Choroid plexus epithelial cell (primary cell): ENCODE data around the gene ITM2C.

Source experiments
- DNase-seq: peaks from one replicate; pipeline ENCODE4 v3.0.0-alpha.2; 2010; ENCODE audit warnings: low read depth
- H3K4me3 ChIP-seq: 2 replicates; pipeline ENCODE4 v1.5.1; 2011; ENCODE audit warnings: low read depth, mild to moderate bottlenecking, control low read depth, low read length, moderate library complexity
- TF ChIP-seq, protein P1 (sequence below): conservative IDR thresholded peaks from 2 replicates; pipeline ENCODE4 v1.5.1; 2011; ENCODE audit warnings: low read depth, mild to moderate bottlenecking, control low read depth, inconsistent platforms, low read length, moderate library complexity

Gene ITM2C

GRCh38 chr2:230912724-230913123 is 48.0 kb downstream of the ITM2C start:
- no peak for DNase-seq
- H3K4me3 ChIP-seq: no peak overlapping the region
- TF ChIP-seq, protein P1, sequence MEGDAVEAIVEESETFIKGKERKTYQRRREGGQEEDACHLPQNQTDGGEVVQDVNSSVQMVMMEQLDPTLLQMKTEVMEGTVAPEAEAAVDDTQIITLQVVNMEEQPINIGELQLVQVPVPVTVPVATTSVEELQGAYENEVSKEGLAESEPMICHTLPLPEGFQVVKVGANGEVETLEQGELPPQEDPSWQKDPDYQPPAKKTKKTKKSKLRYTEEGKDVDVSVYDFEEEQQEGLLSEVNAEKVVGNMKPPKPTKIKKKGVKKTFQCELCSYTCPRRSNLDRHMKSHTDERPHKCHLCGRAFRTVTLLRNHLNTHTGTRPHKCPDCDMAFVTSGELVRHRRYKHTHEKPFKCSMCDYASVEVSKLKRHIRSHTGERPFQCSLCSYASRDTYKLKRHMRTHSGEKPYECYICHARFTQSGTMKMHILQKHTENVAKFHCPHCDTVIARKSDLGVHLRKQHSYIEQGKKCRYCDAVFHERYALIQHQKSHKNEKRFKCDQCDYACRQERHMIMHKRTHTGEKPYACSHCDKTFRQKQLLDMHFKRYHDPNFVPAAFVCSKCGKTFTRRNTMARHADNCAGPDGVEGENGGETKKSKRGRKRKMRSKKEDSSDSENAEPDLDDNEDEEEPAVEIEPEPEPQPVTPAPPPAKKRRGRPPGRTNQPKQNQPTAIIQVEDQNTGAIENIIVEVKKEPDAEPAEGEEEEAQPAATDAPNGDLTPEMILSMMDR: no peak

- H3K4me3 ChIP-seq: no peak overlapping the region
- peak; percentile 48 for DNase-seq
- TF ChIP-seq, protein P1: peak; percentile 53
Observed at GRCh38 chr2:230913406-230914143, 48.8 kb downstream of the ITM2C start.

GRCh38 chr2:230914886-230915285 is 50.1 kb downstream of the ITM2C start:
- H3K4me3 ChIP-seq: no peak overlapping the region
- no peak for DNase-seq
- TF ChIP-seq, protein P1: no peak

DNA sequence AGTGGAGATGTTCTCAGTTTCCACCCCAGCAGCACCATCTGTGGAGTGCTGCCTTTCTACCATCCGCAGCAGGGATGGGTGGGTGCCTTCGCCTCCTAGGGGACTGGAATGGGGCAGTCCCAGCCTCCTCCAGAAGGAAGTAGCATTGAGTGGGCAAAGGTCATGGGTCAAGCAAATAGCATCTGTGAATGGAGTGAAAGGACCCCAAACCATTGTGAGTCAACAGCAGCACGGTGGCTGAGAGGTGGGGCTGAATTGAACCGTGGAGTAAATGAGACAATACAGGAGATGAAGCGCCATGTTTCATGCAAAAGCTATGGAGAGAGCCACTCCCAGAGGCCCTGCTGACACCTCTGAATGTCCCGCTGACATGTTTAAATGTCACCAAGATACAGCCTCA is 50.6 kb downstream of the ITM2C start:
- no peak for DNase-seq

GRCh38 chr2:230916218-230916617 is 51.5 kb downstream of the ITM2C start:
- no peak for DNase-seq
- H3K4me3 ChIP-seq: no peak overlapping the region
- TF ChIP-seq, protein P1: no peak

More for the DNA sequence above, 50.6 kb downstream of the ITM2C start:
- H3K4me3 ChIP-seq: no peak overlapping the region
- TF ChIP-seq, protein P1: no peak

- no peak overlapping the region for H3K4me3 ChIP-seq
- TF ChIP-seq, protein P1: no peak
- DNase-seq: no peak
Observed at GRCh38 chr2:230919240-230919639, 54.5 kb downstream of the ITM2C start.

- TF ChIP-seq, protein P1: no peak
- no peak for DNase-seq
- no peak overlapping the region for H3K4me3 ChIP-seq
Observed at GRCh38 chr2:230919681-230920080, 54.9 kb downstream of the ITM2C start.
